VCaP (cell line): ENCODE measurements around the gene C1QTNF6.

Experiments
- H3K27ac ChIP-seq: fragments of 450-650 bp; 2 replicates; pipeline ENCODE4 v1.5.1; 2017
- TF ChIP-seq, protein P1 (sequence below): fragments of 450-650 bp; conservative IDR thresholded peaks from 2 replicates; pipeline ENCODE4 v1.5.1; 2017; ENCODE audit warnings: mild to moderate bottlenecking, moderate library complexity

Gene C1QTNF6

DNA sequence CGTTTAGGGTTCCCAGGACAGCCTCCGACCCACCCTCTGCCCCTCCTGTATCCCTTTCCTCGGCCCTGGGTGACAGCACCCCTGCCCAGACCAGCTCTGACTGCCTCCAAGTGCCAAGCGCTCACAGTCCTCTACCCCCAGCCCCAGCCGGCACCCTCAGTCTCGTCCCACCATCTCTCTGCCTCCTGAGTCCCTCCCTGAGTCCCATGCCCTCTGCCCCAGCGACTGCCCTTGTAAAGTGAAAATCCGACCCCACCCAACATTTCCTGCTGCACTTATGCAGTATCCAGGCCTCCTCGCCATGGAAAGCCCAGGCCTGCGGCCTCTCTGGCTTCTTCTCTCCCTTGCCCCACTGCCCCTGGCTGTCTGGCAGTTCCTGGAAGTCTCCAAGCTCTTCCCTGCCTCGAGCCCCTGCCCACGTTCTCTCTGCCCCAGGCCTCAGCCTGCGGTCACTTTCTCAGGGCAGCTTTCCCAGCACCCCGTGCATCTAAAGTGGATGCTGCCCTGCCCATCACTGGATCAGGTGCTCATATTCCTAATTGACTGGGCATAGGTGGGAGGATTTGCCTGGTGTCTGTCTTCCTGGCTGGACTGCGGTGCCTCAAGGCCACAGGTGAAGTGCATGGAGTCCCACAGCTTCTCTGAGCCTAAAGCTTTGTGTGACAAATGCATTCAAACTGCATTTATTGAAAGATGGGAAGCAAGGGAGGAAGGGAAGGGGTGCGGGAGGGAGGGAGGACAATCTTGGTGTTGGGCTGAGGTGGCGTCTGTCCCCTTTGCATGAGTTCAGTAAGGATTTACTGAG, 20.7 kb downstream of the C1QTNF6 start:
- TF ChIP-seq, protein P1, sequence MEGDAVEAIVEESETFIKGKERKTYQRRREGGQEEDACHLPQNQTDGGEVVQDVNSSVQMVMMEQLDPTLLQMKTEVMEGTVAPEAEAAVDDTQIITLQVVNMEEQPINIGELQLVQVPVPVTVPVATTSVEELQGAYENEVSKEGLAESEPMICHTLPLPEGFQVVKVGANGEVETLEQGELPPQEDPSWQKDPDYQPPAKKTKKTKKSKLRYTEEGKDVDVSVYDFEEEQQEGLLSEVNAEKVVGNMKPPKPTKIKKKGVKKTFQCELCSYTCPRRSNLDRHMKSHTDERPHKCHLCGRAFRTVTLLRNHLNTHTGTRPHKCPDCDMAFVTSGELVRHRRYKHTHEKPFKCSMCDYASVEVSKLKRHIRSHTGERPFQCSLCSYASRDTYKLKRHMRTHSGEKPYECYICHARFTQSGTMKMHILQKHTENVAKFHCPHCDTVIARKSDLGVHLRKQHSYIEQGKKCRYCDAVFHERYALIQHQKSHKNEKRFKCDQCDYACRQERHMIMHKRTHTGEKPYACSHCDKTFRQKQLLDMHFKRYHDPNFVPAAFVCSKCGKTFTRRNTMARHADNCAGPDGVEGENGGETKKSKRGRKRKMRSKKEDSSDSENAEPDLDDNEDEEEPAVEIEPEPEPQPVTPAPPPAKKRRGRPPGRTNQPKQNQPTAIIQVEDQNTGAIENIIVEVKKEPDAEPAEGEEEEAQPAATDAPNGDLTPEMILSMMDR = no peak

DNA sequence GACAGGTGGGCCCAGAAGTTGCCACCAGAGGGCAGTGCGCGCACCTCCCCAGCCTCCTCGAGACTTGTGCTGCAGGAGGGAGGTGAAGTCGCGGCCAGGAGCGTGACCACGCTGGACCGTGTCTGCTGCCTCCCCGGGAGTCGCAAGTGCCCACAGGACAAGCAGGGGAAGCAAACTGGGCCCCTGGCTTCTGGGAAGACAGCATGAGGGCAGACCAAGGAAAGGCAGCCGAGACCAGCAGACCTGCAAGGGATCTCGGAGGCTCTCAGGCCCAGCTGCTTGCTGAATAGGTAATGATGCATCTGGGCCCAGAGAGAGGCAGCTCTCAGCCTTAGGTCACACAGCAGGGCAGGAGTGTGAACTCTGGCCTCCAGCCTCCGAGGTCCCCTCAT, 21.4 kb downstream of the C1QTNF6 start:
- peak overlapping the region; percentile 36; the same call in 1 of the 2 replicates for H3K27ac ChIP-seq

More for the DNA sequence above, 20.7 kb downstream of the C1QTNF6 start:
- H3K27ac ChIP-seq = peak overlapping the region; percentile 36; the same call in 1 of the 2 replicates

DNA sequence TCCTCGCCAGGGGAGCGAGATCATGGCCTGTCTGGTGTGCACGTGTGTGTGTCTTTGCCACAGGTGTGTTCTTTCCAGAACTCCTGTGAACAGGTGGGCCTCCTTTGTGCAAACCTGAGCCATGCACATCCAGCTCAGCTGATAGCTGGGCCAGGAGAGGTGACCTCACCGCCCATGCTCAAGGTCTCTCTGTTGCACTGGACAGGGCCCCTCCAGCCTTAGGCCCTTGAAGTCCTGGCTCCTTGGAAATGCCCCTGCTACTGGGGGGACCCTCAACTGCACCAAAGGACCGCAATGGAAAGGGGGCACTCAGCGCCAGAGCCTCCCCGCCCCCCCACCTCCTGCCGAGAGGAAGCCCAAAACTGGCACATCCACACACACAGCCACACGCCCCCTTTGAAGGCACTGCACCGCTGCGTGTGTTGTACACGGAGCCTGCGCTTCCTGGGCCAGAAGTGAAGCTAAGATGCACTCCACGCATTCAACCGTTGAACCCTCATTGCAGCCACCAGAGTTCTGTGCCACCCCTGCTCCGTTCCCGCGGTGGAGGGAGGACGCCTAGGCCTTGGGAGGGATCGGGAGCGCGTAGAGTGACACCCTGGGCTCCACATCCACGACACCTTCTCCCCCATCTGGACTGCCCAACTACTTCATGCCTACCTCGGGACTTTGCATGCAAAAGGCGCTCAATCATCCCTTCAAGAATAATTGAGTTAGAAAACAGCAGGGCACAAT, 21.9 kb downstream of the C1QTNF6 start:
- H3K27ac ChIP-seq = peak overlapping the region; percentile 36; the same call in 1 of the 2 replicates
- TF ChIP-seq, protein P1 = no peak

More for the DNA sequence above, 21.4 kb downstream of the C1QTNF6 start:
- TF ChIP-seq, protein P1 = peak; percentile 95

DNA sequence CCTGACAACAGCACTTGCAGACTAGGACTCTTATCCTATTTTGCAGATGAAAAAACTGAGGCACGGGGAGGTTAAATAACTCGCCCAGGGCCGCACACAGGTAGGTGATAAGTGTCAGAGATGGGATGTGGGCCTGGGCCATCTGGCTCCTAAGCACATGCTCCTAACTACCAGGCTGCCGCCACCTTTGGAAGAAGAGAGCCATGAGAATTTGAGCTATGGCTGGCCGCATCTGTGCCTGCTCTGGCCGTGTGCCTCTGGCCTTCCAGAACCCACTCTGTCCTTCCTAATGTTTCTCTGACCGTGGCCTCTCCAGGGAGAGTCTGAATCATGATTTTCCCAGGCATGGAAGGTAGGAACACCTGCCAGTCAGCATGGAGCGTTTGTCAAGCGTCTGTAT, 23.0 kb downstream of the C1QTNF6 start:
- no peak overlapping the region for H3K27ac ChIP-seq
- TF ChIP-seq, protein P1 = no peak

DNA sequence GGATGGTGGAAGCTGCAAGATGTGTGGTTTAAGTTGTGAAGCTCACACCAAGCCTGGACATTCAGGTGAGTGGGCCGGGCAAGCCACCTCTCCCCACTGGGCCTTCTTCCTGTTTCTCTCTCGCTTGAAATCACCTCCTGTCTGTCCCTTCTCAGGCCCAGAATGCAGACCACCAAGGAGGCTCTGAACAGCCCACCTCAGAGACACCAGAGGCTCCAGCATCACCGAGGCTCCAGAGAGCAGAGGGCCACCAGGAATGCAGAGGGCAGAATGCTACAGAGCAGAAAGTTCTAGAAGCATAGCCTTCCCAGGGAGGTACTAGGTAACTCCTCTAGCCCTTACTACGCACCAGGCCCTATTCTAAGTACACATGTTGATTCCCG, 23.6 kb downstream of the C1QTNF6 start:
- TF ChIP-seq, protein P1 = no peak

DNA sequence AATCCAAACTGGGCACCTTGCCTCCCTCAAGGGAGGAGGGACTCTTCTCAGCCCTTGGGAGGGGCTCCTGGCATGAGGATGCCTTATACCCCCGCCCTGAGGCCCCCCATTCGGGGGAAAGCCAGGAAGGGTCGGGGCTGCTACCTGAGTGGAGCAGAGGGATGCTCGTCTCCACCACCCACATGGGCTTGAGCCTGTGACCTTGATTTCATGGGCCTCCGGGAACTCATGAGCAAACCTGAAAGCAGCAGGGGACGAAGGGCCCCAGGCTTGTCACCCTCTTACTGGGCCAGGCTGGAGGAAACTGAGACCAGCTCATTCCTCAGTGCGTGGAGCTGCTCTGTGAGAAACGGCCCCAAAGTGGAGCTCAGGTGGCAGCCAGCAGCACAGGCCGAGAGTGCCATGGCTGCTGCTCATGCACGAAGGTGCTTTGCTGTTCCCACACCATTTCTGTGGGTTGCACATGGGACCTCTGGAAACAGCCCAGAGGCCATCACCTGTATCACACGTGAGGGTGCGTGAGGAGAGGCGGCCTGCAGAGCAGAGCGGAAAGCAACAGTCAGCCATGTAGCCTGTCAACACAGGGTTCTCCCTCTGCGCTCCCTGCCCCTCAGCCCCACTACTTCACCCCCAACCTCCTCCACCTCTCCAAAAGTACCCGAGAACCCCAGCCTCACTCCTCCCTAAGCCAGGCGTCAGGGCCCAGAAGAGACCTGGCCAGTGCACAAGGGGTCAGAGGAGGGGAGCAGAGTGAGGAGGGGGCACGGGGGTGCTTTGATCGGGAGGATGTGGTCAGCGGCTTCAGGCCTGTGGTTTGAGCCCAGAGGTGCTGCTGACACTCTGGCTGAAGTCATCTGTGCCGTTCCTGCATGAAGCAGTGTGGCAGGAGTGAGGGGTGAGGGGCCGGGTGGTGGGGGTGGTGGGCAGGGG, 24.2 kb downstream of the C1QTNF6 start:
- no peak overlapping the region for H3K27ac ChIP-seq
- TF ChIP-seq, protein P1 = no peak

More for the DNA sequence above, 23.6 kb downstream of the C1QTNF6 start:
- no peak overlapping the region for H3K27ac ChIP-seq
